HCT116 (cell line): Measurements from ENCODE around the gene MGAT4A. TPM values are rescaled to one million over a fixed set of nuclear protein-coding genes. Genes with fewer than 3 reads are reported as not detected.

Experiments used
- ATAC-seq: fragments of 200-7000 bp; cut with Tn5 transposase; 2 replicates; pipeline ENCODE4 v1.9.1; 2020; ENCODE audit warnings: mild to moderate bottlenecking, moderate library complexity
- BruUV-seq: library from RNA; stranded (reverse); fragments of 400-500 nt; replicated peaks from 2 replicates; lab custom pipeline; 2021; lab: Mats Ljungman, UMichigan
- CTCF ChIA-PET: fragments of 300-600 bp; sonication (Branson Sonifier 250); formaldehyde crosslinking; loops from one replicate; lab custom pipeline; 2021; ENCODE audit warnings: antibody characterized with exemption; lab: Charles Lee
- POLR2A ChIA-PET: fragments of 300-600, 350-600 bp; sonication (Branson Sonifier 250); formaldehyde crosslinking; loops from one replicate; lab custom pipeline; 2021; ENCODE audit warnings: antibody characterized with exemption; lab: Charles Lee
- RAD21 ChIA-PET, 2 experiments: fragments of 300-600 bp; sonication (Branson Sonifier 250); formaldehyde crosslinking; loops; one replicate each; lab custom pipeline; 2023; ENCODE audit warnings: low total read pairs in 2 of 2; ENCODE audit not compliant: uncharacterized antibody in 2 of 2, unreplicated experiment in 2 of 2, low non-redundant PET in 1 of 2; lab: Charles Lee
- DNase-seq: peaks from one replicate; pipeline ENCODE4 v3.0.0-alpha.2; 2010; ENCODE audit warnings: low read depth, low spot score
- H2AFZ ChIP-seq: fragments of 200-600 bp; shearing (Covaris generic), sonication (generic); 2 replicates; pipeline ENCODE4 v1.6.1; 2017; ENCODE audit warnings: low read depth, mixed run types, mixed read lengths, antibody characterized with exemption, low read length; ENCODE audit not compliant: poor library complexity, severe bottlenecking
- H3K27ac ChIP-seq: 2 replicates; pipeline ENCODE4 v1.5.1; 2012; ENCODE audit warnings: low read depth, low read length
- H3K27me3 ChIP-seq: fragments of 200-600 bp; sonication (generic); 2 replicates; pipeline ENCODE4 v1.6.1; 2016; ENCODE audit warnings: mixed run types, low read length, mixed read lengths; ENCODE audit not compliant: insufficient read depth
- H3K36me3 ChIP-seq, 2 experiments: fragments of 200-500 bp in 1 of 2; fragments of 200-600 bp in 1 of 2; sonication (Bioruptor generic) in 1 of 2; sonication (generic) in 1 of 2; 2 replicates each; pipeline versions ENCODE4 v1.5.1 to v1.6.1; 2014 to 2016; ENCODE audit warnings: low read length in 2 of 2, inconsistent platforms in 1 of 2, mixed read lengths in 1 of 2, mixed run types in 1 of 2; ENCODE audit not compliant: insufficient read depth in 2 of 2, control insufficient read depth in 1 of 2
- H3K4me1 ChIP-seq, 2 experiments: fragments of 200-600 bp in 1 of 2; sonication (generic) in 1 of 2; 2 replicates each; pipeline versions ENCODE4 v1.5.1 to v1.6.1; 2012 to 2017; ENCODE audit warnings: low read length in 2 of 2, inconsistent platforms in 1 of 2, mild to moderate bottlenecking in 1 of 2, mixed read lengths in 1 of 2, mixed run types in 1 of 2, moderate library complexity in 1 of 2; ENCODE audit not compliant: insufficient read depth in 2 of 2, control insufficient read depth in 1 of 2
- H3K4me2 ChIP-seq: fragments of 200-600 bp; sonication (generic); 2 replicates; pipeline ENCODE4 v1.6.1; 2017; ENCODE audit warnings: mixed run types, low read length, mixed read lengths
- H3K4me3 ChIP-seq, 2 experiments: fragments of 200-600 bp in 1 of 2; sonication (generic) in 1 of 2; replicated peaks in 1 of 2; 2 replicates each; pipeline ENCODE4 v1.5.1; 2011 to 2016; ENCODE audit warnings: low read length in 2 of 2, control low read depth in 1 of 2, low read depth in 1 of 2, mild to moderate bottlenecking in 1 of 2, mixed read lengths in 1 of 2, mixed run types in 1 of 2
- H3K79me2 ChIP-seq: fragments of 200-600 bp; sonication (generic); 2 replicates; pipeline ENCODE4 v1.6.1; 2017; ENCODE audit warnings: mild to moderate bottlenecking, mixed run types, low read length, moderate library complexity, mixed read lengths; ENCODE audit not compliant: insufficient read depth
- H3K9ac ChIP-seq: fragments of 200-600 bp; sonication (generic); 2 replicates; pipeline ENCODE4 v1.6.1; 2016; ENCODE audit warnings: low read length, mixed read lengths
- H3K9me2 ChIP-seq: fragments of 200-600 bp; sonication (generic), shearing (Covaris generic); 2 replicates; pipeline ENCODE4 v1.6.1; 2017; ENCODE audit warnings: mixed run types, mild to moderate bottlenecking, moderate library complexity; ENCODE audit not compliant: insufficient read depth
- H3K9me3 ChIP-seq, 2 experiments: fragments of 200-500 bp in 1 of 2; fragments of 200-600 bp in 1 of 2; sonication (Bioruptor generic) in 1 of 2; sonication (generic) in 1 of 2; 2 replicates each; pipeline ENCODE4 v1.6.1; 2014 to 2017; ENCODE audit warnings: low read length in 2 of 2, mixed read lengths in 2 of 2, inconsistent platforms in 1 of 2, low read depth in 1 of 2, mild to moderate bottlenecking in 1 of 2, mixed run types in 1 of 2, moderate library complexity in 1 of 2; ENCODE audit not compliant: control insufficient read depth in 1 of 2, insufficient read depth in 1 of 2
- H4K20me1 ChIP-seq: fragments of 200-600 bp; sonication (generic), shearing (Covaris generic); 2 replicates; pipeline ENCODE4 v1.6.1; 2017; ENCODE audit warnings: mixed run types, mild to moderate bottlenecking, moderate library complexity; ENCODE audit not compliant: insufficient read depth
- CTCF ChIP-seq, 3 experiments: fragments of 200-600 bp in 1 of 3; sonication (generic) in 1 of 3; IDR thresholded peaks in 2 of 3; conservative IDR thresholded peaks in 1 of 3; 2 replicates each; pipeline ENCODE4 v1.5.1; 2012 to 2017; ENCODE audit warnings: low read depth in 2 of 3, low read length in 2 of 3, antibody characterized with exemption in 1 of 3, borderline replicate concordance in 1 of 3, control low read depth in 1 of 3, mild to moderate bottlenecking in 1 of 3, mixed read lengths in 1 of 3, mixed run types in 1 of 3, moderate library complexity in 1 of 3; ENCODE audit not compliant: insufficient read depth in 1 of 3
- EZH2 ChIP-seq: fragments of 200-600 bp; sonication (generic); IDR thresholded peaks from 2 replicates; pipeline ENCODE4 v1.6.1; 2017; ENCODE audit warnings: antibody characterized with exemption, mixed run types
- POLR2A ChIP-seq: IDR thresholded peaks from 2 replicates; pipeline ENCODE4 v1.7.0; 2011; ENCODE audit warnings: borderline replicate concordance; ENCODE audit not compliant: insufficient read depth, insufficient read length; ENCODE audit errors: extremely low read depth
- RAD21 ChIP-seq: IDR thresholded peaks from 2 replicates; pipeline ENCODE4 v1.6.1; 2012; ENCODE audit warnings: low read depth, mild to moderate bottlenecking
- SRF ChIP-seq: IDR thresholded peaks from 2 replicates; pipeline ENCODE4 v1.6.1; 2012; ENCODE audit warnings: low read depth
- TCF7L2 ChIP-seq: IDR thresholded peaks from 2 replicates; pipeline ENCODE4 v1.7.0; 2011; ENCODE audit warnings: borderline replicate concordance, inconsistent platforms; ENCODE audit not compliant: insufficient read depth, insufficient read length; ENCODE audit errors: extremely low read depth
- ZFX ChIP-seq: fragments of 450-650 bp; IDR thresholded peaks from 2 replicates; pipeline ENCODE4 v1.6.1; 2017
- intact Hi-C: fragments of 100-400 bp; cut with micrococcal nuclease; formaldehyde crosslinking; loops from 2 replicates; pipeline ENCODE4 v1.10.0; 2022
- total RNA-seq: library from RNA; stranded (reverse); gene quantifications from one replicate; pipeline ENCODE4 v1.2.1, GENCODE V29; 2021; ENCODE audit not compliant: unreplicated experiment

The MGAT4A gene
- total RNA-seq, 1 experiment from 2014 or later: 10.2 TPM

GRCh38 chr2:98698896-98699295 lies 32.0 kb downstream of the MGAT4A start:
- no peak for ATAC-seq
- no peaks in the 10 kb centered on the region for H3K9me2 ChIP-seq
- H3K27me3 ChIP-seq: no peaks in the 10 kb centered on the region
- H3K4me2 ChIP-seq: no peak overlapping the region
- intact Hi-C loops: no loop called here
- H3K9ac ChIP-seq: no peak overlapping the region
- no peaks in the 10 kb centered on the region for H3K36me3 ChIP-seq
- H3K79me2 ChIP-seq: no peaks in the 10 kb centered on the region
- H3K4me1 ChIP-seq: no peaks in the 10 kb centered on the region
- RAD21 ChIA-PET: no interaction called here
- H3K27ac ChIP-seq: no peak overlapping the region
- BruUV-seq: no TSS peak
- H2AFZ ChIP-seq: no peak overlapping the region
- no peak overlapping the region for H3K4me3 ChIP-seq
- no peaks in the 10 kb centered on the region for H4K20me1 ChIP-seq
- CTCF ChIA-PET: no interaction called here
- TF ChIP-seq ZFX: no peak
- POLR2A ChIA-PET: no interaction called here
- H3K9me3 ChIP-seq: no peaks in the 10 kb centered on the region
- DNase-seq: no peak

GRCh38 chr2:98697651-98698337 lies 33.1 kb downstream of the MGAT4A start:
- Histone ChIP-seq H3K9me2 (no peaks in the 10 kb centered on the region), H3K9me3 (no peaks in the 10 kb centered on the region), H3K4me1 (no peaks in the 10 kb centered on the region), H3K27ac (no peak overlapping the region), H3K9ac (no peak overlapping the region), H3K36me3 (no peaks in the 10 kb centered on the region), H3K27me3 (no peaks in the 10 kb centered on the region), H3K4me3 (no peak overlapping the region), H3K79me2 (no peaks in the 10 kb centered on the region), H4K20me1 (no peaks in the 10 kb centered on the region), H3K4me2 (no peak overlapping the region), H2AFZ (no peak overlapping the region)
- intact Hi-C loops: no loop called here
- ChIA-PET RAD21 (no interaction called here), POLR2A (no interaction called here), CTCF (no interaction called here)
- no TSS peak for BruUV-seq
- no peak for ATAC-seq
- no peak for TF ChIP-seq SRF
- TF ChIP-seq, all 23 proteins: peak for 0
- no peak for DNase-seq

- Histone ChIP-seq H4K20me1 (no peaks in the 10 kb centered on the region), H3K9me2 (no peaks in the 10 kb centered on the region), H3K4me3 (no peak overlapping the region), H3K27ac (no peak overlapping the region), H2AFZ (no peak overlapping the region), H3K4me2 (no peak overlapping the region), H3K9ac (no peak overlapping the region), H3K36me3 (no peaks in the 10 kb centered on the region), H3K27me3 (no peaks in the 10 kb centered on the region), H3K9me3 (no peaks in the 10 kb centered on the region), H3K79me2 (no peaks in the 10 kb centered on the region), H3K4me1 (no peaks in the 10 kb centered on the region)
- RAD21 ChIA-PET: no interaction called here
- POLR2A ChIA-PET: no interaction called here
- ATAC-seq (no peak), DNase-seq (no peak)
- no TSS peak for BruUV-seq
- CTCF ChIA-PET: no interaction called here
- intact Hi-C loops: no loop called here
- TF ChIP-seq ZFX: no peak
- TF ChIP-seq EZH2: no peak
- TF ChIP-seq CTCF (IDR thresholded peaks at IDR 0.05 in 2 of 3, conservative IDR thresholded peaks at IDR 0.05 in 1 of 3; ENCODE audit: borderline replicate concordance in 1 of 3, insufficient read depth in 1 of 3, low read depth in 2 of 3, low read length in 2 of 3): no peak
- TF ChIP-seq POLR2A: no peak
- no peak for TF ChIP-seq TCF7L2
- TF ChIP-seq RAD21: no peak
Measured at GRCh38 chr2:98696200-98696599, 34.7 kb downstream of the MGAT4A start.
